Measurements from ENCODE around the gene POMGNT2.
"Not testable (repeated sequence)": the region's sequence is repeated elsewhere in the genome, so short reads cannot be mapped to it uniquely, and the experiment has no call there.

POMGNT2 gene

GRCh38 chr3:43074901-43075689 is 30.8 kb downstream of the POMGNT2 start:
- no peak for DNase-seq

- no peak for DNase-seq
Observed at GRCh38 chr3:43074482-43074881, 31.4 kb downstream of the POMGNT2 start.

- DNase-seq, result no peak
Observed at GRCh38 chr3:43073836-43074220, 32.1 kb downstream of the POMGNT2 start.

- no peak for DNase-seq
Observed at GRCh38 chr3:43073116-43073835, 32.6 kb downstream of the POMGNT2 start.

GRCh38 chr3:43072361-43072760 is 33.5 kb downstream of the POMGNT2 start:
- no peak for DNase-seq

GRCh38 chr3:43071313-43071893 is 34.5 kb downstream of the POMGNT2 start:
- DNase-seq, result no peak

- DNase-seq, result not testable (repeated sequence)
Observed at GRCh38 chr3:43070670-43071069, 35.2 kb downstream of the POMGNT2 start.

- no peak for DNase-seq
Observed at GRCh38 chr3:43063114-43063513, 42.8 kb downstream of the POMGNT2 start.

- no peak for DNase-seq
Observed at GRCh38 chr3:43062564-43063040, 43.3 kb downstream of the POMGNT2 start.

GRCh38 chr3:43062040-43062563 is 43.8 kb downstream of the POMGNT2 start:
- no peak for DNase-seq

- no peak for DNase-seq
Observed at GRCh38 chr3:43061101-43061895, 44.6 kb downstream of the POMGNT2 start.

GRCh38 chr3:43059456-43059855 is 46.4 kb downstream of the POMGNT2 start:
- no peak for DNase-seq

- no peak for DNase-seq
Observed at GRCh38 chr3:43055806-43056770, 49.8 kb downstream of the POMGNT2 start.

GRCh38 chr3:43055393-43055792 is 50.5 kb downstream of the POMGNT2 start:
- DNase-seq, result no peak

- no peak for DNase-seq
Observed at GRCh38 chr3:43054754-43055153, 51.1 kb downstream of the POMGNT2 start.

GRCh38 chr3:43053291-43053690 is 52.6 kb downstream of the POMGNT2 start:
- DNase-seq, result no peak

GRCh38 chr3:43048470-43048869 is 57.4 kb downstream of the POMGNT2 start:
- no peak for DNase-seq

- no peak for DNase-seq
Observed at GRCh38 chr3:43046583-43046982, 59.3 kb downstream of the POMGNT2 start.

- DNase-seq, result not testable (repeated sequence)
Observed at GRCh38 chr3:43045079-43045478, 60.8 kb downstream of the POMGNT2 start.

- no peak for DNase-seq
Observed at GRCh38 chr3:43043793-43044192, 62.1 kb downstream of the POMGNT2 start.

- DNase-seq, result no peak
Observed at GRCh38 chr3:43043071-43043766, 62.7 kb downstream of the POMGNT2 start.
